HG02885 (cell line): Measurements from ENCODE around the gene NCAPD2.
"Not testable (repeated sequence)": the region's sequence is repeated elsewhere in the genome, so short reads cannot be mapped to it uniquely, and the experiment has no call there.

Experiments
- ATAC-seq: cut with Tn5 transposase; IDR thresholded peaks from one replicate; pipeline ENCODE4 v1.9.1; 2021; ENCODE audit warnings: mild to moderate bottlenecking; ENCODE audit not compliant: unreplicated experiment, poor library complexity

The NCAPD2 gene

DNA sequence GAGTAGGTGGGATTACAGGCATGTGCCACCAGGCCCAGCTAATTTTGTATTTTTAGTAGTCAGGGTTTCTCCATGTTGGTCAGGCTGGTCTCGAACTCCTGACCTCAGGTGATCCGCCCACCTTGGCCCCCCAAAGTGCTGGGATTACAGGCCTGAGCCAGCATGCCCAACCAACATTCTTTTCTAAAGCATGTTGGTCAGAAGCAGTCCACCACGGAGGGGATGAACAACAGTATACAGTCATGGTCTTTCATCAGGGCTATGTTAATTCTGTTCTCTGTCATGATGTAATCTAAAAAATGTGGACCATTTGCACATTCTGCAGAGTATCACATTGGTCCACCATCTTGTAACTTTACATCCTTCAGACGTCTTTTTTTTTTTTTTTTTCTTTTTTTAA is 4.5 kb upstream of the NCAPD2 start:
- ATAC-seq, result no peak

DNA sequence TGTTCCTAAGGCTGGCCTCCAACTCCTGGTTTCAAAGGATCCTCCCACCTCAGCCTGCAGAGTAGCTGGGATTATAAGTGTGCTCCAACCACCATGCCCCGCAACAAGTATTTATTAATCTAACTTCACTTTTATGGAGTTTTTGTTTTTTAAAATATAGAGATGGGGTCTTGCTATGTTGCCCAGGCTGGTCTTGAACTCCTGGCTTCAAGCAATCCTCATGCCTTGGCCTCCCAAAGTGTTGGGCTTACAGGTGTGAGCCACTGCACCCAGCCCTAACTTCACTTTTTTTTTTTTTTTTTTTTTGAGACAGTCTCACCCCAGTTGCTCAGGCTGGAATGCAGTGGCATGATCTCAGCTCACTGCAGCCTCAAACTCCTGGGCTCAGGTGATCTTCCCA is 3.2 kb upstream of the NCAPD2 start:
- ATAC-seq, result not testable (repeated sequence)

DNA sequence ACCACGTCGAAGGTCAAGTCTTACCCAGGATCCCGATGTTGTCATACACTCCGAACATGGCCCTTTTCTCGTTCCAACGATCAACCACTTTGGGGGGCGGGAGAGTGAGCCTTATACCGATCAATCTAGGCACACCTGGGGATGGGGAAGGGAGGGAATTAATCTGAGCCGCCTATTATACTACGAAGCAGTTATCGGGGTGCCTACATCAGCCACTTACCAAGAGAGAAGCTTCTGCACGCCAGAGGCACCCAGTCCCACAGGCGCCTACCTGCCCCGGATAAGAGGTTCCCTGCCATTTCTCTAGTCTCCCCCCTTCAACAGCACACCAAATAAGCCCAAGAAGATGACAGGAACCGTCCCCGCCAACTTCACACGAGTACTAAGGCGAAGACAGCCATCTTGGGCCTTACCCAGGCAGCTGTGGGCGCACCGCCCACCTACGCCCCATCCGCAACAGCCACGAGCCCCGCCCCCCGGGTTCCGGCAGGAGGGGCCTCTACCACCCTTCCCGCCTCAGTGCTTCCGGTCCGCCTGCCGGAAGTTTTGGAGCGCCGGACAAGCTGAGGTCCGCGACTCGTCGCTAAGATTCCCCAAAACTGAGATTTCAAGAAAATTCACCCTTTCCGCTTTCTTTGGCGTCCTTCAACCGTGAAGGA is 935 bp upstream of the NCAPD2 start, which contains the start of gene MRPL51:
MRPL51 (minus strand) TSS at position 425 of the 659 bp plus-strand sequence; CDS start at position 299, 126 bp downstream.
- ATAC-seq, result peak; percentile 71

DNA sequence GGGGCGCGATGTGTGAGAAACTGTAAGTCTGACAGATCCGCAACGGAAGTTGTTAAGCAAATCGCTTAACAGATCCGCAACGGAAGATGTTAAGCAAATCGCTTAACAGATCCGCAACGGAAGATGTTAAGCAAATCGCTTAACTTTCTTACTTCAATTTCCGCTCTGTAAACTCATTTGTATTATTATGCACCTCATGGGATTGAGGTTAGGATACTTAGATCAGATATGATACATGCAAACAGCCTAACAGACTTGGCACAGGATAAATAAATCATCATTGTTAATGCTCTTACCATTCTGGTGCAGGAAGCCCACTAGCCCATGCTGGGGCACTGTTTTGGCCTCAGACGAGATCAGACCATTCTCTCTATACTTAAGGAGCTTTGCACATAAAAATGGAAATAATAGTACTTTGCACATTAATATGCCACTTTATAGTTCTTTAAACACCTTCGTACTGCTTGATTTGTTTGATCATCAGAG is 399 bp downstream of the NCAPD2 start:
- no peak for ATAC-seq

DNA sequence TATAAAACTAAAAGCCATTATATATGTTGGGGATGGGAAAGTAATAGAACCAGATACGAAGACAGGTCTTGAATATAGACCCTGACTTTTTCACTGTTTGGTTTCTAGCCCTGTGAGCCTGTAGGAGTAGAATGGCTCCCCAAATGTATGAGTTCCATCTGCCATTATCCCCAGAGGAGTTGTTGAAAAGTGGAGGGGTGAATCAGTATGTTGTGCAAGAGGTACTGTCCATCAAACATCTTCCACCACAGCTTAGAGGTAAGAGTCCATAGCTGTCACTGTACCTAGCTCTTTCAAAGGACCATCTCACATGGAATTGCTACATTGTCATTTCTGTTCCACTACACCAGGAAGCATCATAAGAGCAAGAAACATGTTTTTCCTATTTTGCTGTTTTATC is 1.1 kb downstream of the NCAPD2 start:
- no peak for ATAC-seq

DNA sequence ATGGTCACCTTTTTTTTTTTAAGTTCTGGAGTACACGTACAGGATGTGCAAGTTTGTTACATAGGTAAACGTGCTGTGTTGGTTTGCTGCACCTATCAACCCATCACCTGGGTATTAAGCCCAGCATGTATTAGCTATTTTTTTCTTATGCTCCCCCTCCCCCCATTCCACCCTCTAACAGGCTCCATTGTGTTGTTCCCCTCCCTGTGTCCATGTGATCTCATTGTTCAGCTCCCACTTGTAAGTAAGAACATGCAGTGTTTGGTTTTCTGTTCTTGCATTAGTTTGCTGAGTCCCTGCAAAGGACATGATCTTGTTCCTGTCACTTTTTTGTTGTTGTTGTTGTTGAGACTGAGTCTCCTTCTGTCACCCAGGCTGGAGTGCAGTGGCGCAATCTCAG is 3.4 kb downstream of the NCAPD2 start:
- not testable (repeated sequence) for ATAC-seq

DNA sequence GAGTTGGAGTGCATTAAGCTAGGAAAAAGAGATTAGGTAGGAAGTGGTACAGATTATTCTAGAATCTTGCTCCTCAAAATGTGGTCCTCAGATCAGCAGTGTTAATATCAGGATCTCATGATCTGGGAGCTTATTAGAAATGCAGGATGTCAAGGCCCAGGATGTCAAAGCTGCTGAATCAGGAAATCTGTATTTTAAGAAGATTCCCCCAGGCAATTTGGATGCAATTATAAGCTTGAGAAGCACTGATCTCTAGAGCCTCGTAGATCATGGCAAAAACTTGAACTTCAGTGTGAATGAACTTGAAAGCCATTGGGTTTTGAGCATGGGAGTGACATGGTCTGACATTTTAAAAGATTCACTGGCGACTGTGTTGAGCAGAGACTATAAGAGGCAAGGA is 6.6 kb downstream of the NCAPD2 start:
- no peak for ATAC-seq

DNA sequence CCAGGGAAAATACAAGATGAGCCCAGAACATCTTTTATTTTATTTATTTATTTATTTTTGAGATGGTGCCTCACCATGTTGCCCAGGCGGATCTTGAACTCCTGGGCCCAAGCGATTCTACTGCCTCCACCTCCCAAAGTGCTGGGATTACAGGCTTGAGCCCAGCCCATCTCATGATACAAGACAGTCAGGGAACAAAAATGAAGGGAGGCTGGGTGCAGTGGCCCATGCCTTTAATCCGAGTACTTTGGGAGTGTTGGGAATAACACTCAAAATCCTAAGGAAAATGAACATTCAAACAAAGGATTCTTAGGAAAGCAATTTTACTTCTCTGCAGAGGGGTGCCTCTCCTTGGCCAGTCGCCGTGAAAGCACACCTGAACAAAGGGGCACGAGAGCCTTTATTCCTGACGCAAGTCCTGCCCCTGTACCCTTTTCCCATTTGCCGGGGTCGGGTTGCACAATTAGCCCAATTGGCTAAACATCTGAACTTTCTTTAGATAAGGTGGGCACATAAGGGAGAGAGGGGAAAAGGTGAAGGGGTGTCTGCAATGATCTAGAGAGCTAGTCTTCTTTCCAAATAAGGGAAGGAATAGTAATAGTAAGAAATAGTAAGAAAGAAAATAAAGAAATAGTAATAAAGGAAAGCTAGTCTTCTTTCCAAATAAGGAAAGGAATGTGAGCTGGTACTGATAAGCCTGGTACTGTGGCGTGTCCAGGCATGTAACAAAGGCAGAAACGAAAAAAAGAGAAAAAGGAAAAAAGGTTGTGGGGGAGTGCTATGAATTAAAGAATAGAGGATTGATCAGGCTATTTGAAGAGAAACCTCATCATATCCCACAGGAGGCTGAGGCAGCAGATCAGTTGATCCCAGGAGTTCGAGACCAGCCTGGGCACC is 13.4 kb downstream of the NCAPD2 start:
- no peak for ATAC-seq

DNA sequence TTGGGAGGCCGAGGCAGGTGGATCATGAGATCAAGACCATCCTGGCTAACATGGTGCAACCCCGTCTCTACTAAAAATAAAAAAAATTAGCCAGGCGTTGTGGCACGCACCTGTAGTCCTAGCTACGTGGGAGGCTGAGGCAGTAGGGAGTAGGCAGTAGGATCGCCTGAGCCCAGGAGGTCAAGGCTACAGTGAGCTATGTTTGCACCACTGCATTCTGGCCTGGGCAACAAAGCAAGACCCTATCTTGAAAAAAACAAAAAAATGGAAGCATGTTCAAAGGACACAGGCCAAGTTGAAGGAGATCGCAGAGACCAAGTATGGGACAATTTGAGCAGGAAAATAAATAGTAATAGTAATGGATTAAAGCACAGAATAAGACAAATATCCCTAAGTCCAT is 14.2 kb downstream of the NCAPD2 start:
- ATAC-seq, result no peak

DNA sequence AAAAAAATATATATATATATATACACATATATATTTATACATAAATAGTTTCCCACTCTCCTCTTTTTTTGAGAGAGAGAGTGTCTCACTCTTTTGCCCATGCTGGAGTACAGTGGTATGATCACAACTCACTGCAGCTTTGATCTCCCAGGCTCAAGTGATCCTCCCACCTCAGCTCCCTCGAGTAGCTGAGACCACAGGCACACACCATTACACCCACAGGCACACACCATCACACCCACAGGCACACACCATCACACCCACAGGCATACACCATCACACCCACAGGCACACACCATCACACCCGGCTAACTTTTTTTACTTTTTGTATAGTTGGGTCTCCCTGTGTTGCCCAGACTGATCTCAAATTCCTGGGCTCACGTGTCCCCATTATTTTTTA is 26.3 kb downstream of the NCAPD2 start:
- no peak for ATAC-seq

DNA sequence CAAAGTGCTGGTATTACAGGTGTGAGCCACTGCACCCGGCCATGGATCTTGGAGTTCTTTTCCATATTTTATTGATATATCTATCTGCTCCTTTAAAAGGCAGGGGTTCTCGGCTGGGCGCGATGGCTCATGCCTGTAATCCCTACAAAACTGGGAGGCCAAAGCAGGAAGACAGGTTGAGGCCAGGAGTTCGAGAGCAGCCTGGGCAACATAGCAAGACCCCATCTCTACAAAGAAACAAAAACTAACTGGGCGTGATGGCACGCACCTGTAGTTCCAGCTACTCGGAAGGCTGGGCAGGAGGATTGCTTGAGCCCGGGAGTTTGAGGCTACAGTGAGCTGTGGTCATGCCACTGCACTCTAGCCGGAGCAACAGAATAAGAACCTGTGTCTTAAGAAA is 28.3 kb downstream of the NCAPD2 start:
- ATAC-seq, result no peak

DNA sequence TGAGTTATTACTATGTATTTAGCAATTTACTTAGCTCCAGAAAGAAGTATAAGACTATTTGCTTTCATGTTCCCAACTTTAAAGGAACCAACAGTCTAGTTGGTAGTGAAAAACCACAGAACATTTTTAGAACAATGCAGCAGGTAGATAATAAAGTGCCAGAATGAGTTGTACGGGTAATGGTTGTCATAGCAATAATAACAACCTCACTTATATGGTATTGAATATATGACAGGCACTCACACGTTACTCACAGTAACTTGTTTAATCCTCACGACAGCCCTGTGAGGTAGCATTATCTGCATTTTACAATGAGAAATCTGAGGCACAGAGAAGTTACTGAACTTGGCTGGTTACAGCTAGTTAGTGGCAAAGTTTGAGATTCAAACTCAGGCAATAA is 29.8 kb downstream of the NCAPD2 start:
- no peak for ATAC-seq

DNA sequence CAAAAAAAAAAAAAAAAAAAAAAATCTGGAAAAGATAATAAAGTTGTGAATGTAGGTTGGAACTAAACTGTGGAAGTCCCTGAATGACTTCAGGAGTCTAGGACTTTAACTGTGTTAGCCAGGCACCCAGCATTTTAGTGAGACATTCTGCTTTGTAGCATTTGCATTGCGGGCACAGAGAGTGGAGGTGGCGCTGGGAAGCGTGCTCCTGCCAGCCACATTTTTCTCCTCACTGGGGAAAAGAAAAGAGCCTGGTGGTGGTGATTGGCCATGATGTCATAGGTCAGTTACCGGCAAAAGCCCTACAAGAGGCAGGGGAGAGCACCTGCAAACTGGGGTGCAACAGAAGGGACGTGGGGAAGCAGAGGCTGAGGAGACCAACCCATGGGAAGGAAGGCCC is 30.7 kb downstream of the NCAPD2 start:
- ATAC-seq, result no peak

DNA sequence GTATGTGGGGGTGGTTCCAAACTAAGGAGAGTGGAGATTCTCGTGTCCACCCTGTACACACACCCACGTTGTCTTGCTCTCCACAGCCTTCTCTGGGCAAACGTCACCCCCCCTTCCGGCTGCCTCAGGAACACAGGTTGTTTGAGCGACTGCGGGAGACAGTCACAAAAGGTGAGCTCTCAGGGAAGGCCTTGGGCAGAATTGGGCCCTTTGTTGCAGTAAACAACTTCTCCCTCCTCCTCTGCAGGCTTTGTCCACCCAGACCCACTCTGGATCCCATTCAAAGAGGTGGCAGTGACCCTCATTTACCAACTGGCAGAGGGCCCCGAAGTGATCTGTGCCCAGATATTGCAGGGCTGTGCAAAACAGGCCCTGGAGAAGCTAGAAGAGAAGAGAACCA is 32.3 kb downstream of the NCAPD2 start:
- ATAC-seq, result no peak

DNA sequence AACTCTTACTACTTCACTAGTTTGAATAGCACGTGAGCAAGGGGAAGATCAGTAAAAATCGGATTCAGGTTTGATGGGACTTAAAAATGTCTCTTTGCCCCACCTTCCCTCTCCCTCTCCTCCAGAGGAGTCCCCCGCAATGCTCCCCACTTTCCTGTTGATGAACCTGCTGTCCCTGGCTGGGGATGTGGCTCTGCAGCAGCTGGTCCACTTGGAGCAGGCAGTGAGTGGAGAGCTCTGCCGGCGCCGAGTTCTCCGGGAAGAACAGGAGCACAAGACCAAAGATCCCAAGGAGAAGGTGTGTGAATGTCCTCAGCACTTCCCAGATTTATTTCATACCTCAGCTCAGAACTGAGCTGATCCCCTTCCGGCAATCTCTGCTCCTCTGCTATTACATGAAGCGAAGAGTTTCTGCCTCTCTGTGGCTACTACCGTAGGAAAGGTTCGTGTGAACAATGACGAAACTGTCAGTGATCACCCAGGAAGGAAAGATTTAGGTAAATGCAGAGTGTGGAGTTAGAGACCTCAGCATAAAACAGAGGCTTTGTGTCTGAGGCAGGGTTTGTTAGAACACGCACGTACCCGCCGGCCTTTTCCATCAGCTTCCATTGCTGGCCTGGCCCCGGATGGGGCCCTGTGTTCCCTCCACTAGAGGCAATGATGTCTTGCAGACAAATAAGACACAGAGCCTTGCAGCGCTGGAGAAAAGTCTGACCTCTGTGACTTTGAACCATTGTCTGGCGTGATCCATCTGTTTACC is 33.0 kb downstream of the NCAPD2 start:
- no peak for ATAC-seq

DNA sequence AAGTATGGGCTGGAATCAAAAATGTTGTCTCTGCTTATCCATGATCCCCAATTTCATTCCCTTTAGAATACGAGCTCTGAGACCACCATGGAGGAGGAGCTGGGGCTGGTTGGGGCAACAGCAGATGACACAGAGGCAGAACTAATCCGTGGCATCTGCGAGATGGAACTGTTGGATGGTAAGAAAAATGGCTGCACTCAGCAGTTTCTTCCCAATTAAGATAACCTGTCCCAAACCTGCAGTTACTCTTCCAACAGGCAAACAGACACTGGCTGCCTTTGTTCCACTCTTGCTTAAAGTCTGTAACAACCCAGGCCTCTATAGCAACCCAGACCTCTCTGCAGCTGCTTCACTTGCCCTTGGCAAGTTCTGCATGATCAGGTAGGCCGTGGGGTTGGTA is 33.8 kb downstream of the NCAPD2 start:
- no peak for ATAC-seq

DNA sequence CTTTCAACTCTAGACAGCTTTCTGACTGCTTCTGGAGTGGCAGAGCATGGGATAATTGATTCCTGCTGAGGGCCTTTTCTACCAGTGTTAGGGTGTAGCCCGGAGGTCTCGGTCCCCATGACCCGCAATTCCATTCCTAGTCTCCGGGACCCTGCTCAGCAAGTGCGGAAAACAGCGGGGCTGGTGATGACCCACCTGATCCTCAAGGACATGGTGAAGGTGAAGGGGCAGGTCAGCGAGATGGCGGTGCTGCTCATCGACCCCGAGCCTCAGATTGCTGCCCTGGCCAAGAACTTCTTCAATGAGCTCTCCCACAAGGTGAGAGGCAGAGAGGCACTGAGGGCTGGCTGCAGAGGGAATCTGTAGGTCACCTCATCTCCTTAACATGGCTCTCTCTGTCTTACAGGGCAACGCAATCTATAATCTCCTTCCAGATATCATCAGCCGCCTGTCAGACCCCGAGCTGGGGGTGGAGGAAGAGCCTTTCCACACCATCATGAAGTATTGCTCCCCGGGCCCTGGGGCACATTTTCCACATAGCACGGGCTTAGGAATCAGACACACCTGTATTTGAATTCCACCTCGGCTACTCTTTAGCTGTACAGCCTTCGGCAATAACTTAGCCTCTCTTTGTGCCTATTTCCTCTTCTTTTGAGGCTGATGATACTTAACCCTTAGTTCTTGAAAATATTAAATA is 34.8 kb downstream of the NCAPD2 start:
- ATAC-seq, result no peak

DNA sequence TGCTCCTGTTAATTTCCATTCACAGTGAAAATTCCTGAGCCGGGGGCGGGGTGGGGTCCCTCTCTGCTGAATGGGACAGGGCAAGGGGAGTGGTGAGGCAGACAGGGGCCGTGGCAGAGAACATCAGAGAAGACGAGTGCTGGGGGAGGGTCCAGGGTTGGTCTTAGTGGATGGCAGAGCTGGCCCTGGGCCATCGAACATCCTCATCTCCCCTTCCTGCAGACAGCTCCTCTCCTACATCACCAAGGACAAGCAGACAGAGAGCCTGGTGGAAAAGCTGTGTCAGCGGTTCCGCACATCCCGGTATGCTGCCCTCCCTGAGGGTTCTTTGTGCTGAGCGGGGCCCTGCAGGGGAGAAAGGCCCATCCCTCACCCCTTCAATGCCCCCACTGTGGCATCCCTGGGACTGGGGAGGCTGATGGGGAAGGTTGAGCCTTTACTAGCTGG is 35.4 kb downstream of the NCAPD2 start:
- no peak for ATAC-seq

DNA sequence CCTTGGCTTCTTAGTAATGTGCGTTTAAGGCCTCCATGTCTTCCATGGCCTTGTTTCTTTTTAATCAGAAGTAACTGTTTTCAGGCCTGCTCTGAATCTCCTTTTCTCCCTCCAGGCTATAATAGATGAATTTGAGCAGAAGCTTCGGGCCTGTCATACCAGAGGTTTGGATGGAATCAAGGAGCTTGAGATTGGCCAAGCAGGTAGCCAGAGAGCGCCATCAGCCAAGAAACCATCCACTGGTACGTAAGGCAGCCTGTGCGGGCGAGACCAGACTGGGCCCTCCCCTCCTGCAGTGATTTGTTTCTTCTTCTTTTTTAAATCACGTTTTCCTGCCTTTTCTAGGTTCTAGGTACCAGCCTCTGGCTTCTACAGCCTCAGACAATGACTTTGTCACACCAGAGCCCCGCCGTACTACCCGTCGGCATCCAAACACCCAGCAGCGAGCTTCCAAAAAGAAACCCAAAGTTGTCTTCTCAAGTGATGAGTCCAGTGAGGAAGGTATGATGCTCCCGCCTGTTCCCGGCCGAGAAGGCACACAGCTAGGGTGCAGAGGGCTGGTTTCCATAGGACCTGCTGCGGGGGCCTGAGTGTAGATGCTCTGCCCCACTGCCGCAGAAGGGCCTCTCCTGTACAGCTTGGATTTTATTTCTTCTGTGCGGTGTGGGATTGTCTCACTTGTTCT is 36.8 kb downstream of the NCAPD2 start:
- no peak for ATAC-seq
